SU-DHL-6 (cell line): ENCODE results near the gene PTPRE.

Experiments
- H2AFZ ChIP-seq: fragments of 200-600 bp; sonication (generic); 2 replicates; pipeline ENCODE4 v1.6.1; 2014; ENCODE audit warnings: low read depth, mild to moderate bottlenecking, moderate library complexity, mixed read lengths, antibody characterized with exemption, low read length; ENCODE audit not compliant: severe bottlenecking
- H3F3A ChIP-seq: fragments of 200-600 bp; shearing (Covaris generic); 2 replicates; pipeline ENCODE4 v1.6.0; 2016; ENCODE audit warnings: antibody characterized with exemption, mild to moderate bottlenecking; ENCODE audit not compliant: insufficient read depth
- H3K27ac ChIP-seq: fragments of 200-600 bp; sonication (generic); 2 replicates; pipeline ENCODE4 v1.5.1; 2016; ENCODE audit warnings: low read depth, mild to moderate bottlenecking, low read length, moderate library complexity, mixed read lengths
- H3K27me3 ChIP-seq: fragments of 200-600 bp; sonication (generic), shearing (Covaris generic); 2 replicates; pipeline ENCODE4 v1.6.0; 2014; ENCODE audit warnings: mild to moderate bottlenecking, low read length
- H3K36me3 ChIP-seq: fragments of 200-600 bp; sonication (generic); 2 replicates; pipeline ENCODE4 v1.6.1; 2014; ENCODE audit warnings: mild to moderate bottlenecking, low read length, mixed read lengths
- H3K4me2 ChIP-seq: fragments of 300-600, 200-600 bp; shearing (Covaris generic), sonication (generic); 2 replicates; pipeline ENCODE4 v1.6.0; 2014; ENCODE audit warnings: low read length, low read depth, mild to moderate bottlenecking; ENCODE audit not compliant: poor library complexity, severe bottlenecking
- H3K4me3 ChIP-seq: fragments of 200-600 bp; sonication (generic); 2 replicates; pipeline ENCODE4 v1.5.1; 2014; ENCODE audit warnings: antibody characterized with exemption, low read length, mild to moderate bottlenecking, mixed read lengths; ENCODE audit not compliant: insufficient read depth, poor library complexity, severe bottlenecking
- H3K79me2 ChIP-seq: fragments of 200-600 bp; sonication (generic); 2 replicates; pipeline ENCODE4 v1.6.1; 2014; ENCODE audit warnings: mild to moderate bottlenecking, low read length, moderate library complexity; ENCODE audit not compliant: insufficient read depth
- H3K9ac ChIP-seq: fragments of 200-600 bp; sonication (generic); 2 replicates; pipeline ENCODE4 v1.7.0; 2014; ENCODE audit warnings: mild to moderate bottlenecking, low read length
- H3K9me2 ChIP-seq: fragments of 200-600 bp; sonication (generic); replicated peaks from 2 replicates; pipeline ENCODE4 v1.6.1; 2014; ENCODE audit warnings: low read length; ENCODE audit not compliant: insufficient read depth
- H3K9me3 ChIP-seq: fragments of 200-600 bp; sonication (generic); 2 replicates; pipeline ENCODE4 v1.6.1; 2014; ENCODE audit warnings: low read length, mixed read lengths; ENCODE audit not compliant: insufficient read depth
- H4K20me1 ChIP-seq: fragments of 200-600 bp; sonication (generic); 2 replicates; pipeline ENCODE4 v1.6.1; 2014; ENCODE audit warnings: low read depth, mild to moderate bottlenecking, antibody characterized with exemption, low read length, moderate library complexity, mixed read lengths
- CTCF ChIP-seq: fragments of 200-600 bp; sonication (generic); IDR thresholded peaks from one replicate; pipeline ENCODE4 v1.5.1; 2017; ENCODE audit warnings: antibody characterized with exemption, mild to moderate bottlenecking, low read length, moderate library complexity; ENCODE audit not compliant: insufficient read depth, poor library complexity, severe bottlenecking
- EZH2phosphoT487 ChIP-seq: fragments of 200-600 bp; sonication (generic), shearing (Covaris generic); conservative IDR thresholded peaks from 2 replicates; pipeline ENCODE4 v1.6.1; 2018; ENCODE audit warnings: mild to moderate bottlenecking, antibody characterized with exemption, low read length, moderate library complexity, mixed read lengths

Gene PTPRE

GRCh38 chr10:128056303-128057050 lies 149.6 kb downstream of the PTPRE start:
- Histone ChIP-seq H3K4me2 (no peak overlapping the region), H2AFZ (no peak overlapping the region)
- no peak for TF ChIP-seq CTCF
- no peak for TF ChIP-seq EZH2phosphoT487

GRCh38 chr10:128058106-128058749 lies 151.3 kb downstream of the PTPRE start:
- no peak overlapping the region for H3K9ac ChIP-seq
- H3K9me2 ChIP-seq, result no peaks in the 10 kb centered on the region
- H3K36me3 ChIP-seq, result no peaks in the 10 kb centered on the region
- no peaks in the 10 kb centered on the region for H3K79me2 ChIP-seq
- H4K20me1 ChIP-seq, result no peaks in the 10 kb centered on the region
- no peak overlapping the region for H3K4me2 ChIP-seq
- H3K9me3 ChIP-seq, result no peaks in the 10 kb centered on the region
- H3K27me3 ChIP-seq, result no peaks in the 10 kb centered on the region
- H3K4me3 ChIP-seq, result no peak overlapping the region
- H3K27ac ChIP-seq, result no peak overlapping the region
- H3F3A ChIP-seq, result peaks cover 1% of the 10 kb centered on the region; the same call in 1 of the 2 replicates
- TF ChIP-seq CTCF, result no peak
- TF ChIP-seq EZH2phosphoT487, result no peak
- no peak overlapping the region for H2AFZ ChIP-seq

More at GRCh38 chr10:128056303-128057050, 149.6 kb downstream of the PTPRE start:
- Histone ChIP-seq H3K79me2 (no peaks in the 10 kb centered on the region), H3F3A (no peaks in the 10 kb centered on the region), H3K9me3 (no peaks in the 10 kb centered on the region), H4K20me1 (no peaks in the 10 kb centered on the region), H3K9me2 (no peaks in the 10 kb centered on the region), H3K4me3 (no peak overlapping the region), H3K36me3 (no peaks in the 10 kb centered on the region), H3K27ac (no peak overlapping the region), H3K27me3 (no peaks in the 10 kb centered on the region), H3K9ac (no peak overlapping the region)

- no peaks in the 10 kb centered on the region for H3K9me2 ChIP-seq
- H3K36me3 ChIP-seq, result no peaks in the 10 kb centered on the region
- no peak overlapping the region for H2AFZ ChIP-seq
- H3K4me2 ChIP-seq, result no peak overlapping the region
- peaks cover 6% of the 10 kb centered on the region; the same call in 1 of the 2 replicates for H3F3A ChIP-seq
- H3K9me3 ChIP-seq, result no peaks in the 10 kb centered on the region
- H3K4me3 ChIP-seq, result no peak overlapping the region
- TF ChIP-seq EZH2phosphoT487 (no peak), CTCF (no peak)
- H4K20me1 ChIP-seq, result no peaks in the 10 kb centered on the region
- no peak overlapping the region for H3K27ac ChIP-seq
- H3K27me3 ChIP-seq, result no peaks in the 10 kb centered on the region
- H3K79me2 ChIP-seq, result no peaks in the 10 kb centered on the region
- H3K9ac ChIP-seq, result no peak overlapping the region
Observed at GRCh38 chr10:128058750-128059134, 151.8 kb downstream of the PTPRE start.
